GM12878 (cell line): ENCODE measurements around the gene SENP1. TPM values are rescaled to one million over a fixed set of nuclear protein-coding genes. Genes with fewer than 3 reads are reported as not detected.

Source experiments
- ATAC-seq: fragments of 200-7000 bp; cut with Tn5 transposase; 3 replicates; pipeline ENCODE4 v1.9.1; 2020; ENCODE audit warnings: mild to moderate bottlenecking, moderate library complexity
- BruUV-seq: library from RNA; stranded (reverse); fragments of 400-500 nt; replicated peaks from 2 replicates; lab custom pipeline; 2021; lab: Mats Ljungman, UMichigan
- CTCF ChIA-PET: fragments of 300-600 bp; sonication (Branson Sonifier 250); formaldehyde crosslinking; extraction: SDS; loops from one replicate; lab custom pipeline; 2021; ENCODE audit warnings: inconsistent platforms; lab: Yijun Ruan, JAX
- POLR2A ChIA-PET: fragments of 350-600 bp; formaldehyde crosslinking; extraction: SDS; loops from one replicate; lab custom pipeline; 2021; ENCODE audit warnings: inconsistent platforms; lab: Charles Lee
- RAD21 ChIA-PET: fragments of 300-600 bp; sonication (Branson Sonifier 250); formaldehyde crosslinking; loops from one replicate; lab custom pipeline; 2023; ENCODE audit warnings: antibody characterized with exemption; ENCODE audit not compliant: unreplicated experiment; lab: Charles Lee
- SMC1A ChIA-PET: fragments of 300-600 bp; sonication (Branson Sonifier 250); formaldehyde crosslinking; loops from one replicate; lab custom pipeline; 2023; ENCODE audit not compliant: unreplicated experiment, uncharacterized antibody; lab: Charles Lee
- DNase-seq: peaks from one replicate; pipeline ENCODE4 v3.0.0-alpha.2; 2011; ENCODE audit warnings: low read depth, low spot score
- FAIRE-seq: peaks from 3 replicates; lab custom pipeline; 2011; peaks lifted over from hg19 to GRCh38; lab: Jason Lieb, UNC
- H2AFZ ChIP-seq: 2 replicates; pipeline ENCODE4 v1.6.0; 2011; ENCODE audit warnings: low read depth, low read length, control low read depth; ENCODE audit not compliant: control insufficient read depth
- H3K27ac ChIP-seq: 2 replicates; pipeline ENCODE4 v1.5.1; 2011; ENCODE audit warnings: control low read depth; ENCODE audit not compliant: control insufficient read depth, insufficient read depth
- H3K27me3 ChIP-seq, 2 experiments: replicated peaks in 1 of 2; 2 replicates each; pipeline versions ENCODE4 v1.6.0 to v1.6.1; 2011; ENCODE audit warnings: low read length in 1 of 2; ENCODE audit not compliant: control insufficient read depth in 2 of 2, insufficient read depth in 2 of 2
- H3K36me3 ChIP-seq, 2 experiments: 2 replicates each; pipeline ENCODE4 v1.5.1; 2011; ENCODE audit warnings: low read length in 1 of 2; ENCODE audit not compliant: control insufficient read depth in 2 of 2, insufficient read depth in 2 of 2
- H3K4me1 ChIP-seq: 2 replicates; pipeline ENCODE4 v1.6.1; 2011; ENCODE audit warnings: mild to moderate bottlenecking, low read length, moderate library complexity, mixed read lengths; ENCODE audit not compliant: control insufficient read depth, insufficient read depth
- H3K4me2 ChIP-seq: 2 replicates; pipeline ENCODE4 v1.6.0; 2011; ENCODE audit warnings: control low read depth; ENCODE audit not compliant: control insufficient read depth, insufficient read depth
- H3K4me3 ChIP-seq: fragments of 200-600 bp; sonication (generic); 2 replicates; pipeline ENCODE4 v1.5.1; 2016
- H3K79me2 ChIP-seq: 2 replicates; pipeline ENCODE4 v1.6.0; 2011; ENCODE audit warnings: low read length; ENCODE audit not compliant: control insufficient read depth, insufficient read depth
- H3K9ac ChIP-seq: 2 replicates; pipeline ENCODE4 v1.8.0; 2011; ENCODE audit warnings: low read length, control low read depth, mixed read lengths; ENCODE audit not compliant: control insufficient read depth, insufficient read depth
- H3K9me3 ChIP-seq: replicated peaks from 3 replicates; pipeline ENCODE4 v1.5.1; 2011; ENCODE audit warnings: mild to moderate bottlenecking, low read length; ENCODE audit not compliant: control insufficient read depth, insufficient read depth
- H4K20me1 ChIP-seq: 2 replicates; pipeline ENCODE4 v1.6.0; 2011; ENCODE audit not compliant: control insufficient read depth, insufficient read depth
- CBX5 ChIP-seq: sonication (generic); IDR thresholded peaks from 2 replicates; pipeline ENCODE4 v1.6.1; 2016; ENCODE audit warnings: low read depth, moderate library complexity, mild to moderate bottlenecking, inconsistent platforms
- POLR2AphosphoS2 ChIP-seq: IDR thresholded peaks from 2 replicates; pipeline ENCODE4 v1.6.1; 2011; ENCODE audit warnings: low read depth, mild to moderate bottlenecking, low read length, improper control_type of control experiment, moderate library complexity
- RELA ChIP-seq: fragments of 450-650 bp; IDR thresholded peaks from 2 replicates; pipeline ENCODE4 v1.8.0; 2014; ENCODE audit warnings: borderline replicate concordance; ENCODE audit not compliant: partially characterized antibody
- TBL1XR1 ChIP-seq: IDR thresholded peaks from 2 replicates; pipeline ENCODE4 v1.6.1; 2012; ENCODE audit warnings: low read depth, low read length, improper control_type of control experiment
- ZSCAN29 ChIP-seq: fragments of 450-650 bp; IDR thresholded peaks from 2 replicates; pipeline ENCODE4 v1.6.1; 2017; ENCODE audit warnings: mild to moderate bottlenecking, moderate library complexity
- WGBS: methylation state at CpG from one replicate; pipeline ENCODE4 v1.1.6; 2016; ENCODE audit warnings: low lambda C conversion rate; ENCODE audit not compliant: insufficient replicate concordance, insufficient coverage; ENCODE audit errors: missing lambda C conversion rate; 5-methylcytosine and 5-hydroxymethylcytosine counted together
- in situ Hi-C: fragments of 300-500 bp; cut with MboI; formaldehyde crosslinking; loops from 9 replicates; pipeline ENCODE4 v1.14.3; 2018; ENCODE audit warnings: mixed read lengths
- intact Hi-C: fragments of 100-400 bp; cut with micrococcal nuclease; formaldehyde crosslinking; loops from one replicate; pipeline ENCODE4 v1.14.2; 2022; ENCODE audit not compliant: unreplicated experiment
- polyA plus RNA-seq, 11 experiments: library from polyadenylated mRNA; depleted of rRNA in 4 of 11; unstranded in 6 of 11; stranded (reverse) in 5 of 11; fragments of >200 nt; fragmentation: Nextera tagmentation in 4 of 11; fragmentation: Illumina TruSeq in 1 of 11; extraction: Ambion mirVana in 4 of 11; extraction: Trizol in 1 of 11; gene quantifications; 1 replicate in 1 of 11; 2 replicates in 10 of 11; pipeline versions ENCODE4 v1.2.1 to v1.2.3, GENCODE V29; 2011 to 2016; ENCODE audit warnings: inconsistent platforms in 2 of 11, missing spikeins in 2 of 11, low read depth in 1 of 11
- total RNA-seq, 4 experiments: library from RNA; depleted of rRNA in 3 of 4; stranded (reverse); fragments of >200 nt in 3 of 4; fragmentation: Illumina TruSeq in 1 of 4; extraction: Trizol in 1 of 4; gene quantifications; 2 replicates each; pipeline versions ENCODE4 v1.2.1 to v1.2.3, GENCODE V29; 2013 to 2021
- TF ChIP-seq, protein P1 (sequence below): fragments of 450-650 bp; IDR thresholded peaks from 2 replicates; pipeline ENCODE4 v1.6.1; 2017; ENCODE audit warnings: mild to moderate bottlenecking, moderate library complexity

SENP1 gene
- total and polyA plus RNA-seq, 10 of the 15 experiments (the other 5 are each of a cell fraction or from before 2014, with no cell fraction given): 8.1 to 52.4 (median 26.1) TPM

DNA sequence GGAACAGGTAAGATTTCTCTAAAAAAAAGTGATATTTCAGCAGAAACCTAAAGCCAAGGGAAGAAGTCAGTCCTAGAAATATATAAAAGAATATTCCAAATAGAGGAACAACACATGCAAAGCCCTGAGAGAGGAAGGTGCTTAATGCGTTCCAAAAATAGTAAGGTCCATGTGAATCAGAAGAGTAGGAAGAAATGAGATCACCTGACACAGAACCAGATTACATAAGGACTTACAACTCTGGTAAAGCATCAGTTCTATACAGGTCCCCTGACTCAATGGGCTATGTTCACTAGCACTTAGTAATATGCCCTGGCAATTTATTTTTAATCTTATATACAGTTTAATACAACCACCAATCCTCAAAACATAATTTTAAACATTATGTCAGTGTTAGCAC is 30.0 kb downstream of the SENP1 start:
- H3K9ac ChIP-seq: no peak overlapping the region
- CTCF ChIA-PET: interaction anchor here (0.7 kb wide), 1 partner anchor 120 kb away, joined by 3 read pairs; no protein-coding TSS in a partner anchor
- RAD21 ChIA-PET: no interaction called here
- POLR2A ChIA-PET: no interaction called here
- no peaks in the 10 kb centered on the region; a peak in 1 of 4 replicates for H3K27me3 ChIP-seq
- H3K79me2 ChIP-seq: no peaks in the 10 kb centered on the region
- no TSS peak for BruUV-seq
- no peak overlapping the region for H3K4me3 ChIP-seq
- H3K4me1 ChIP-seq: no peaks in the 10 kb centered on the region
- in situ Hi-C loops (no loop called here), intact Hi-C loops (no loop called here)
- 95% methylated on average over 1 of the region's 1 CpG for WGBS
- no peak for TF ChIP-seq RELA
- TF ChIP-seq, protein P1, sequence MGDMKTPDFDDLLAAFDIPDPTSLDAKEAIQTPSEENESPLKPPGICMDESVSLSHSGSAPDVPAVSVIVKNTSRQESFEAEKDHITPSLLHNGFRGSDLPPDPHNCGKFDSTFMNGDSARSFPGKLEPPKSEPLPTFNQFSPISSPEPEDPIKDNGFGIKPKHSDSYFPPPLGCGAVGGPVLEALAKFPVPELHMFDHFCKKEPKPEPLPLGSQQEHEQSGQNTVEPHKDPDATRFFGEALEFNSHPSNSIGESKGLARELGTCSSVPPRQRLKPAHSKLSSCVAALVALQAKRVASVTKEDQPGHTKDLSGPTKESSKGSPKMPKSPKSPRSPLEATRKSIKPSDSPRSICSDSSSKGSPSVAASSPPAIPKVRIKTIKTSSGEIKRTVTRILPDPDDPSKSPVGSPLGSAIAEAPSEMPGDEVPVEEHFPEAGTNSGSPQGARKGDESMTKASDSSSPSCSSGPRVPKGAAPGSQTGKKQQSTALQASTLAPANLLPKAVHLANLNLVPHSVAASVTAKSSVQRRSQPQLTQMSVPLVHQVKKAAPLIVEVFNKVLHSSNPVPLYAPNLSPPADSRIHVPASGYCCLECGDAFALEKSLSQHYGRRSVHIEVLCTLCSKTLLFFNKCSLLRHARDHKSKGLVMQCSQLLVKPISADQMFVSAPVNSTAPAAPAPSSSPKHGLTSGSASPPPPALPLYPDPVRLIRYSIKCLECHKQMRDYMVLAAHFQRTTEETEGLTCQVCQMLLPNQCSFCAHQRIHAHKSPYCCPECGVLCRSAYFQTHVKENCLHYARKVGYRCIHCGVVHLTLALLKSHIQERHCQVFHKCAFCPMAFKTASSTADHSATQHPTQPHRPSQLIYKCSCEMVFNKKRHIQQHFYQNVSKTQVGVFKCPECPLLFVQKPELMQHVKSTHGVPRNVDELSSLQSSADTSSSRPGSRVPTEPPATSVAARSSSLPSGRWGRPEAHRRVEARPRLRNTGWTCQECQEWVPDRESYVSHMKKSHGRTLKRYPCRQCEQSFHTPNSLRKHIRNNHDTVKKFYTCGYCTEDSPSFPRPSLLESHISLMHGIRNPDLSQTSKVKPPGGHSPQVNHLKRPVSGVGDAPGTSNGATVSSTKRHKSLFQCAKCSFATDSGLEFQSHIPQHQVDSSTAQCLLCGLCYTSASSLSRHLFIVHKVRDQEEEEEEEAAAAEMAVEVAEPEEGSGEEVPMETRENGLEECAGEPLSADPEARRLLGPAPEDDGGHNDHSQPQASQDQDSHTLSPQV: no peak
- TF ChIP-seq CBX5: no peak
- TF ChIP-seq POLR2AphosphoS2: no peak
- TF ChIP-seq ZSCAN29: no peak
- no peak for TF ChIP-seq TBL1XR1
- no peaks in the 10 kb centered on the region for H4K20me1 ChIP-seq
- no peaks in the 10 kb centered on the region for H3K9me3 ChIP-seq
- H3K36me3 ChIP-seq: peaks cover under 1 to 23% of the 10 kb centered on the region in 2 experiments
- FAIRE-seq (no peak), ATAC-seq (no peak), DNase-seq (no peak)
- no peak overlapping the region for H3K27ac ChIP-seq
- no peak overlapping the region for H3K4me2 ChIP-seq
- H2AFZ ChIP-seq: no peak overlapping the region
- SMC1A ChIA-PET: no interaction called here
